AG09309 (cell line): ENCODE results near the gene NIPA2.

Experiments used
- DNase-seq: peaks from one replicate; pipeline ENCODE4 v3.0.0-alpha.2; 2010; ENCODE audit warnings: low read depth
- H3K4me3 ChIP-seq: 2 replicates; pipeline ENCODE4 v1.5.1; 2011; ENCODE audit warnings: mild to moderate bottlenecking, low read depth, low read length, moderate library complexity; ENCODE audit not compliant: control insufficient read depth
- TF ChIP-seq, protein P1 (sequence below): IDR thresholded peaks from 2 replicates; pipeline ENCODE4 v1.5.1; 2011; ENCODE audit warnings: mild to moderate bottlenecking, low read depth, low read length, inconsistent platforms; ENCODE audit not compliant: insufficient read depth, control insufficient read depth; ENCODE audit errors: missing control alignments

Gene NIPA2

DNA sequence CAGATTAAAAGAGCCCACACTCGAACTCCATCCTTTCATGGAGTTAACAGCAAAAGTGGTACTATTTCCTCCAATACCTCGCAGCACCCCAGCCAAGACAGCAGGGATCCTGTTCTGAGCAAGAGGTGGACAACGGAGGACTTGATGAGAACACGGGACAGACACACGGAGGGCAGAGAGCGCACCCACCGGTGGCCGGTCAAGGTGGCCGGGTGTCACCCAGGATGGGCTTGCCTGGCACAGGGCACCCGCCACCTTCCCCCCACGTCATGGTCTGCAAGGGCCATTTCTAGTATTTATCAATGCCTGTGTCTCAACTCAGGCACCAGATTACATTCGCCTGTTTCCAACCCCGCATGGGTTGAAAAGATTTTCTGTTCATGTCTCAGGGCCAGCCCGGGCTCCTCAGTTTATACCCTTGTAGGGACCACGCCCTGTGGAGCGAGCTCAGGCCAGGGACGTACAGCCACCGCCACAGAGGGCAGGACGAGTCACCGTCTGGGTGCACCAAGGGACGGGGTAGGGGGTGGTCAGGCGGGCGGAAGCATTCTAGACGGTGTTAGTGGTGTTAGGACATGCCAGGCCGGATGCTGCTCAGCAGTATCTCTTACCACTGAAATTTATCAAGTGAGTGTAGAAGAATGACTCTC, 77.5 kb downstream of the NIPA2 start:
- TF ChIP-seq, protein P1, sequence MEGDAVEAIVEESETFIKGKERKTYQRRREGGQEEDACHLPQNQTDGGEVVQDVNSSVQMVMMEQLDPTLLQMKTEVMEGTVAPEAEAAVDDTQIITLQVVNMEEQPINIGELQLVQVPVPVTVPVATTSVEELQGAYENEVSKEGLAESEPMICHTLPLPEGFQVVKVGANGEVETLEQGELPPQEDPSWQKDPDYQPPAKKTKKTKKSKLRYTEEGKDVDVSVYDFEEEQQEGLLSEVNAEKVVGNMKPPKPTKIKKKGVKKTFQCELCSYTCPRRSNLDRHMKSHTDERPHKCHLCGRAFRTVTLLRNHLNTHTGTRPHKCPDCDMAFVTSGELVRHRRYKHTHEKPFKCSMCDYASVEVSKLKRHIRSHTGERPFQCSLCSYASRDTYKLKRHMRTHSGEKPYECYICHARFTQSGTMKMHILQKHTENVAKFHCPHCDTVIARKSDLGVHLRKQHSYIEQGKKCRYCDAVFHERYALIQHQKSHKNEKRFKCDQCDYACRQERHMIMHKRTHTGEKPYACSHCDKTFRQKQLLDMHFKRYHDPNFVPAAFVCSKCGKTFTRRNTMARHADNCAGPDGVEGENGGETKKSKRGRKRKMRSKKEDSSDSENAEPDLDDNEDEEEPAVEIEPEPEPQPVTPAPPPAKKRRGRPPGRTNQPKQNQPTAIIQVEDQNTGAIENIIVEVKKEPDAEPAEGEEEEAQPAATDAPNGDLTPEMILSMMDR: no peak
- no peak overlapping the region for H3K4me3 ChIP-seq
- DNase-seq: no peak

DNA sequence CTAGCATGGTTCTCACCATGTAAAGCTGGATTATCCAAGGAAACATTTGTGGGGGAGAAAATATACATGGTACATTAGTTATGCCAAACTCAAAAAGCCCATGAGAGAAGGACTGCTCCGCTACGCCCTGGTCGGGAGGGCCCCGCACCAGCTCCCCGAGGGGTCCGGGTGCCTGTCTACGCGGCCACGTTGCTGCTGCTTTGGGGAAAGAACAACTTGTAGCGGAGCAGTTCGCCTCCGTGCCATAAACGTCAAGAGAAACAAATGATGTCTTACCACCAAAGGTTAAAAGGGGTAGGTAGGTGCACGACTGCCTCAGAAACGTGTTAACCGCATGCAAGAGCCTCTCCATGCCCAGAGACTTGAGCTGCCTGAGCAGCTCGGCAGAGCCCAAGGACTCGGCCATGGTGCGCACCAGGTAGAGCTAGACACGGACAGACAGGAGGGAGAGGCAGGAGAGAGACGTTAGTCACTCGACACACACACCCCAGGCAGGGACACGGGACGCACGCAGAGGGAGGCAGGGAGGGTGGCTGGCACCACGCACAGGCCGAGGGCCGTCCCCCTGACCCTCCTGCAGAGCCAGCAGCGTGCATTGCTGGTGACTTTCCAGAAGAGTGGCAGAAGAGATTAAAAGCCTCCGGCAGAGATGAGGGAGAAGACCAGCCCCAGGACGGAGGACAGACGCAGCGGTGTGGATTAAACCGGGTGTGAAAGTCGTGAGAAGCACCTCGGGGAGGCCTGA, 78.3 kb downstream of the NIPA2 start:
- H3K4me3 ChIP-seq: no peak overlapping the region
- TF ChIP-seq, protein P1: no peak
- DNase-seq: no peak

DNA sequence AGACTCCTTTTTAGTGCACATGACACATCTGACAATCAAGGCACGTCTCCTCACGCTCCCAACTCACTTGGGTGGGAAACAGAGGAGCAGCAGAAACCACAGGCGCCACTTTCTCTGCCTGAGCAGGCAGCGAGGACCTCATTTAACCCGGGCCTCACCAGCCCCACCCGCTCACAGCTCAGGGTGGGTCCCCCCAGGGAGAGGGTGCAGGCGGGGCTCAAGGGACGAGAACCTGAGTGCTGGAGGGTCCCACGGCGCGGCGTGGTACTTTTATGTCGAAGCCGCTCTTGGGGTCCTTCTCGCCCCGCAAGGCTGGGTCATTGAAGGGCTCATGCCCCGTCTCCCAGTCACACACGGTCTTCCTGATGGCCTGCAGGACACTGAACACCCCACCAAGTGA, 79.1 kb downstream of the NIPA2 start:
- no peak overlapping the region for H3K4me3 ChIP-seq
- TF ChIP-seq, protein P1: no peak
- DNase-seq: no peak
